ENCODE data around the gene BORCS8.
"Not testable (repeated sequence)": the region's sequence is repeated elsewhere in the genome, so short reads cannot be mapped to it uniquely, and the experiment has no call there.

BORCS8 gene

GRCh38 chr19:19192078-19192882, at the start of gene BORCS8, which contains the start of gene RFXANK:
Gene BORCS8 (minus strand): TSS chr19:19192152. CDS start chr19:19192117, 35 bp downstream.
Gene RFXANK (plus strand): TSS chr19:19192258. CDS start chr19:19193947, 1,689 bp downstream.
- DNase-seq = peak; percentile 98 to 99

- no peak for DNase-seq
These were observed 48.5 kb upstream of the BORCS8 start for GRCh38 chr19:19240476-19240875.

- DNase-seq = no peak
These were observed 47.7 kb upstream of the BORCS8 start for GRCh38 chr19:19239675-19240074.

- DNase-seq = no peak
These were observed 46.4 kb upstream of the BORCS8 start for GRCh38 chr19:19238126-19238894.

- no peak for DNase-seq
These were observed 44.2 kb upstream of the BORCS8 start for GRCh38 chr19:19236173-19236572.

GRCh38 chr19:19234220-19234816, 42.4 kb upstream of the BORCS8 start:
- DNase-seq = no peak

- no peak for DNase-seq
These were observed 40.3 kb upstream of the BORCS8 start for GRCh38 chr19:19232261-19232721.

- no peak for DNase-seq
These were observed 39.0 kb upstream of the BORCS8 start for GRCh38 chr19:19230999-19231398.

GRCh38 chr19:19229701-19230100, 37.7 kb upstream of the BORCS8 start:
- no peak for DNase-seq

GRCh38 chr19:19227217-19227616, 35.3 kb upstream of the BORCS8 start:
- no peak for DNase-seq

- no peak for DNase-seq
These were observed 34.7 kb upstream of the BORCS8 start for GRCh38 chr19:19226663-19227062.

GRCh38 chr19:19226204-19226603, 34.3 kb upstream of the BORCS8 start:
- DNase-seq = no peak

- peak; percentile 70 to 77 for DNase-seq
These were observed 33.0 kb upstream of the BORCS8 start for GRCh38 chr19:19224852-19225494.

GRCh38 chr19:19224150-19224851, 32.3 kb upstream of the BORCS8 start:
- no peak for DNase-seq

GRCh38 chr19:19223636-19224035, 31.7 kb upstream of the BORCS8 start:
- no peak for DNase-seq

- no peak for DNase-seq
These were observed 31.1 kb upstream of the BORCS8 start for GRCh38 chr19:19223060-19223459.

- DNase-seq = not testable (repeated sequence)
These were observed 29.0 kb upstream of the BORCS8 start for GRCh38 chr19:19221000-19221399.

GRCh38 chr19:19218911-19219310, 27.0 kb upstream of the BORCS8 start:
- DNase-seq = no peak

GRCh38 chr19:19217099-19217498, 25.1 kb upstream of the BORCS8 start:
- no peak for DNase-seq

GRCh38 chr19:19215792-19216191, 23.8 kb upstream of the BORCS8 start:
- no peak for DNase-seq

- DNase-seq = peak; percentile 46 to 62
These were observed 22.9 kb upstream of the BORCS8 start for GRCh38 chr19:19214892-19215291.

GRCh38 chr19:19214159-19214490, 22.2 kb upstream of the BORCS8 start:
- DNase-seq = no peak

Measured in Kasumi-1 (cell line).